H1 (cell line): ENCODE data around the gene SRPRA. TPM values are rescaled to one million over a fixed set of nuclear protein-coding genes. Genes with fewer than 3 reads are reported as not detected.

Experiments used
- BRCA1 ChIP-seq: IDR thresholded peaks from 2 replicates; pipeline ENCODE4 v1.6.1; 2012; ENCODE audit warnings: low read depth, low read length, improper control_type of control experiment
- CEBPB ChIP-seq: IDR thresholded peaks from 2 replicates; pipeline ENCODE4 v1.6.1; 2012; ENCODE audit warnings: low read depth, low read length
- CHD1 ChIP-seq: IDR thresholded peaks from 2 replicates; pipeline ENCODE4 v1.6.1; 2012; ENCODE audit warnings: low read depth, low read length, improper control_type of control experiment
- HDAC2 ChIP-seq, 2 experiments: fragments of 300-600 bp in 1 of 2; sonication (generic) in 1 of 2; IDR thresholded peaks; 2 replicates each; pipeline ENCODE4 v1.6.1; 2011 to 2012; ENCODE audit warnings: low read depth in 2 of 2, low read length in 2 of 2, mild to moderate bottlenecking in 2 of 2, moderate library complexity in 2 of 2, borderline replicate concordance in 1 of 2, inconsistent platforms in 1 of 2
- JUN ChIP-seq: IDR thresholded peaks from 2 replicates; pipeline ENCODE4 v1.6.1; 2011; ENCODE audit warnings: low read depth, mild to moderate bottlenecking, improper control_type of control experiment, low read length
- KDM5A ChIP-seq: fragments of 200-600 bp; IDR thresholded peaks from 2 replicates; pipeline ENCODE4 v1.7.1; 2012; ENCODE audit warnings: mild to moderate bottlenecking, low read length, inconsistent platforms, mixed read lengths
- NRF1 ChIP-seq: IDR thresholded peaks from 2 replicates; pipeline ENCODE4 v1.6.1; 2011; ENCODE audit warnings: mild to moderate bottlenecking, low read depth, low read length, improper control_type of control experiment
- POLR2A ChIP-seq, 2 experiments: IDR thresholded peaks; 1 replicate in 1 of 2; 2 replicates in 1 of 2; pipeline ENCODE4 v1.6.1; 2011; ENCODE audit warnings: low read depth in 2 of 2, low read length in 2 of 2, mild to moderate bottlenecking in 2 of 2; ENCODE audit errors: control extremely low read depth in 1 of 2
- POU5F1 ChIP-seq: IDR thresholded peaks from 2 replicates; pipeline ENCODE4 v1.6.1; 2011; ENCODE audit warnings: low read depth, mild to moderate bottlenecking, low read length, moderate library complexity
- RBBP5 ChIP-seq: IDR thresholded peaks from 2 replicates; pipeline ENCODE4 v1.7.1; 2012; ENCODE audit warnings: low read depth, mild to moderate bottlenecking, inconsistent platforms, low read length, moderate library complexity, borderline replicate concordance
- RFX5 ChIP-seq: IDR thresholded peaks from 2 replicates; pipeline ENCODE4 v1.6.1; 2011; ENCODE audit warnings: low read depth, low read length, improper control_type of control experiment, borderline replicate concordance
- RNF2 ChIP-seq: fragments of 200-900, 300-1000 bp; sonication (generic); IDR thresholded peaks from 2 replicates; pipeline ENCODE4 v1.7.1; 2016; ENCODE audit warnings: borderline replicate concordance, low read depth, mild to moderate bottlenecking, antibody characterized with exemption, low read length; ENCODE audit not compliant: poor library complexity, severe bottlenecking; ENCODE audit errors: missing control alignments
- SAP30 ChIP-seq: fragments of 300-600 bp; sonication (generic); IDR thresholded peaks from 2 replicates; pipeline ENCODE4 v1.7.1; 2012; ENCODE audit warnings: low read length, moderate library complexity, mild to moderate bottlenecking, inconsistent platforms; ENCODE audit not compliant: insufficient read depth, insufficient replicate concordance
- SIN3A ChIP-seq, 2 experiments: IDR thresholded peaks in 1 of 2; conservative IDR thresholded peaks in 1 of 2; 2 replicates each; pipeline ENCODE4 v1.6.1; 2011 to 2012; ENCODE audit warnings: low read length in 2 of 2, improper control_type of control experiment in 1 of 2, low read depth in 1 of 2, mild to moderate bottlenecking in 1 of 2
- SIRT6 ChIP-seq: IDR thresholded peaks from one replicate; pipeline ENCODE4 v1.7.1; 2012; ENCODE audit warnings: low read length, inconsistent platforms
- SIX5 ChIP-seq: IDR thresholded peaks from 2 replicates; pipeline ENCODE4 v1.6.1; 2011; ENCODE audit warnings: mild to moderate bottlenecking, low read depth, low read length
- TBP ChIP-seq: IDR thresholded peaks from 2 replicates; pipeline ENCODE4 v1.6.1; 2011; ENCODE audit warnings: low read depth, low read length, improper control_type of control experiment
- USF2 ChIP-seq: IDR thresholded peaks from 2 replicates; pipeline ENCODE4 v1.6.1; 2011; ENCODE audit warnings: low read length, improper control_type of control experiment
- ZNF274 ChIP-seq: IDR thresholded peaks from 2 replicates; pipeline ENCODE4 v1.7.0; 2012; ENCODE audit warnings: low read length, borderline replicate concordance; ENCODE audit errors: extremely low read depth
- polyA plus RNA-seq, 7 experiments: library from polyadenylated mRNA; depleted of rRNA in 3 of 7; stranded (reverse) in 5 of 7; unstranded in 2 of 7; fragments of >200 nt in 5 of 7; fragments of 200-250 nt in 2 of 7; gene quantifications; 1 replicate in 5 of 7; 2 replicates in 1 of 7; 4 replicates in 1 of 7; pipeline versions ENCODE4 v1.2.1 to v1.2.3, GENCODE V29; 2011 to 2013; ENCODE audit warnings: missing spikeins in 2 of 7, mixed read lengths in 2 of 7
- total RNA-seq: library from RNA; stranded (reverse); fragmentation: NEBNext Ultra II Directional; extraction: Animal tissue kit (Norgen Biotek cat#: 25700); gene quantifications from 2 replicates; pipeline ENCODE4 v1.2.1, GENCODE V29; 2021
- TF ChIP-seq, protein P1 (sequence below), 3 experiments: IDR thresholded peaks; 1 replicate in 2 of 3; 2 replicates in 1 of 3; pipeline versions ENCODE4 v1.5.1 to v1.6.1; 2011; ENCODE audit warnings: low read length in 3 of 3, mild to moderate bottlenecking in 3 of 3, inconsistent platforms in 2 of 3, low read depth in 1 of 3, moderate library complexity in 1 of 3; ENCODE audit not compliant: insufficient read depth in 1 of 3; ENCODE audit errors: control extremely low read depth in 1 of 3

Gene SRPRA
- total and polyA plus RNA-seq, 2 of the 8 experiments (the other 6 are each of a cell fraction or from before 2014, with no cell fraction given) = 57.6 to 62.0 TPM

GRCh38 chr11:126310200-126310991 is 41.7 kb upstream of the SRPRA start (continued):
- TF ChIP-seq TBP = no peak
- TF ChIP-seq KDM5A = no peak
- TF ChIP-seq CEBPB = no peak
- TF ChIP-seq, protein P1, sequence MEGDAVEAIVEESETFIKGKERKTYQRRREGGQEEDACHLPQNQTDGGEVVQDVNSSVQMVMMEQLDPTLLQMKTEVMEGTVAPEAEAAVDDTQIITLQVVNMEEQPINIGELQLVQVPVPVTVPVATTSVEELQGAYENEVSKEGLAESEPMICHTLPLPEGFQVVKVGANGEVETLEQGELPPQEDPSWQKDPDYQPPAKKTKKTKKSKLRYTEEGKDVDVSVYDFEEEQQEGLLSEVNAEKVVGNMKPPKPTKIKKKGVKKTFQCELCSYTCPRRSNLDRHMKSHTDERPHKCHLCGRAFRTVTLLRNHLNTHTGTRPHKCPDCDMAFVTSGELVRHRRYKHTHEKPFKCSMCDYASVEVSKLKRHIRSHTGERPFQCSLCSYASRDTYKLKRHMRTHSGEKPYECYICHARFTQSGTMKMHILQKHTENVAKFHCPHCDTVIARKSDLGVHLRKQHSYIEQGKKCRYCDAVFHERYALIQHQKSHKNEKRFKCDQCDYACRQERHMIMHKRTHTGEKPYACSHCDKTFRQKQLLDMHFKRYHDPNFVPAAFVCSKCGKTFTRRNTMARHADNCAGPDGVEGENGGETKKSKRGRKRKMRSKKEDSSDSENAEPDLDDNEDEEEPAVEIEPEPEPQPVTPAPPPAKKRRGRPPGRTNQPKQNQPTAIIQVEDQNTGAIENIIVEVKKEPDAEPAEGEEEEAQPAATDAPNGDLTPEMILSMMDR (IDR thresholded peaks at IDR 0.05; ENCODE audit: control extremely low read depth in 1 of 3, insufficient read depth in 1 of 3, low read depth in 1 of 3, low read length in 3 of 3) = peak; percentile 78 to 88 (median 85)
- TF ChIP-seq RFX5 = no peak
- TF ChIP-seq POLR2A (IDR thresholded peaks at IDR 0.05; ENCODE audit: control extremely low read depth in 1 of 2, low read depth in 2 of 2, low read length in 2 of 2) = no peak
- TF ChIP-seq CHD1 = no peak
- TF ChIP-seq SAP30 = no peak
- no peak for TF ChIP-seq SIRT6
- TF ChIP-seq JUN = no peak
- TF ChIP-seq ZNF274 = no peak
- no peak for TF ChIP-seq RBBP5
- TF ChIP-seq SIN3A (conservative IDR thresholded peaks at IDR 0.05 in 1 of 2, IDR thresholded peaks at IDR 0.05 in 1 of 2; ENCODE audit: low read depth in 1 of 2, low read length in 2 of 2) = 0 out of 4 replicates have a peak, but pooled peaks of 1 of the 2 experiments have one; percentile 30
- TF ChIP-seq POU5F1 = no peak
- TF ChIP-seq BRCA1 = no peak
- no peak for TF ChIP-seq NRF1
- peak in 1 of 2 experiments; percentile 45; a peak in 1 of 4 replicates for TF ChIP-seq HDAC2 (IDR thresholded peaks at IDR 0.05; ENCODE audit: borderline replicate concordance in 1 of 2, low read depth in 2 of 2, low read length in 2 of 2)
- no peak for TF ChIP-seq RNF2
- TF ChIP-seq SIX5 = no peak
- TF ChIP-seq USF2 = no peak
